Glutamatergic neuron (in vitro differentiated cells): ENCODE results near the gene SLC29A1. TPM values are rescaled to one million over a fixed set of nuclear protein-coding genes. Genes with fewer than 3 reads are reported as not detected.

Experiments
- DNase-seq: peaks from one replicate; pipeline ENCODE4 v3.0.0; 2022
- H3K27ac Mint-ChIP-seq: one replicate; pipeline ENCODE4 v1.8.0; 2020; ENCODE audit warnings: mild to moderate bottlenecking, mixed read lengths, inconsistent platforms; ENCODE audit not compliant: unreplicated experiment
- H3K27me3 Mint-ChIP-seq: one replicate; pipeline ENCODE4 v1.8.0; 2020; ENCODE audit warnings: mild to moderate bottlenecking, moderate library complexity, mixed read lengths, inconsistent platforms; ENCODE audit not compliant: unreplicated experiment
- H3K36me3 Mint-ChIP-seq: one replicate; pipeline ENCODE4 v1.8.0; 2020; ENCODE audit warnings: mild to moderate bottlenecking, mixed read lengths, inconsistent platforms; ENCODE audit not compliant: unreplicated experiment
- H3K4me1 Mint-ChIP-seq: one replicate; pipeline ENCODE4 v1.8.0; 2020; ENCODE audit warnings: mild to moderate bottlenecking, low read depth, mixed read lengths, inconsistent platforms; ENCODE audit not compliant: unreplicated experiment
- H3K4me3 Mint-ChIP-seq: one replicate; pipeline ENCODE4 v1.8.0; 2020; ENCODE audit warnings: mild to moderate bottlenecking, mixed read lengths, inconsistent platforms; ENCODE audit not compliant: unreplicated experiment
- H3K9me3 Mint-ChIP-seq: one replicate; pipeline ENCODE4 v1.8.0; 2020; ENCODE audit warnings: mild to moderate bottlenecking, moderate library complexity, mixed read lengths, inconsistent platforms; ENCODE audit not compliant: unreplicated experiment
- total RNA-seq: library from RNA; stranded (reverse); fragmentation: NEBNext Ultra II Directional; extraction: Animal tissue kit (Norgen Biotek cat#: 25700); gene quantifications from one replicate; pipeline ENCODE4 v1.2.1, GENCODE V29; 2021; ENCODE audit not compliant: unreplicated experiment
- TF ChIP-seq, protein P1 (sequence below): fragments of 200-600 bp; sonication (generic); IDR thresholded peaks from one replicate; pipeline ENCODE4 v1.5.0; 2021; ENCODE audit not compliant: partially characterized antibody, unreplicated experiment

The SLC29A1 gene
- total RNA-seq, 1 donor from 2014 or later, result 20.0 TPM

DNA sequence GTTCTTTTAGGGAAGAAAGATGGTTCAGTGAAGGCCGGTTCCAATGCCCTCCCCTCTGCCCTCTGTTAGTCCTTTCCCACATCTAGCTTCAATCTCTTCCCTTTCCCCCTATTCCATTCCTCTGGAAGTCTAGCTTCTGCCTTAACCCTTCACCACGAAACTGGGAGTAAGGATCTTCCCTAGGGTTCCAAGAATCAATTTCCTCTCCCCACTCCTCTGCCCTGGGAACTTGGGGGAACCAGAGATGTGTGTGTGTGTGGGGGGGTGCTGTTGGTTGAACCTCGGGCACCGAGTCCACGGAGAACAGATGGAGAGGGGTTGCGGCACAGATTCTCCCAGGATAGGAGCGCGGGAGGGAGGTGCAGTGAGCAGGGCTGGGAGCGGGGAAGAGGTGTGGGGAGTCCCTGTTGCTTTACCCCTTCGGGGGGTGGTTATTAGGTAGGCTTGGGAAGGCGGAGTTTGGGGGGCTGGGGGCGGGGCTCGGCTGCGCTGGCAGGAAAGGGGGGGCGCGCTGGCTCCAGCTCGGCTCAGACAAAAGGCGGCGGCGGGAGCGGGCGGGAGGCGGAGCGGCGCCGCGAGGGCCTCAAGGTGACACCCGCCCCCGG lies 46.6 kb downstream of the SLC29A1 start, which contains the start of gene TMEM151B:
TMEM151B (plus strand) TSS at position 530 of the 605 bp plus-strand sequence. CDS start 293 bp downstream, outside the sequence.
- Mint-ChIP-seq H3K27me3 (peaks cover 25% of the 10 kb centered on the region), H3K4me1 (peaks cover 40% of the 10 kb centered on the region), H3K27ac (peak within 1 kb of the TSS; percentile 96), H3K4me3 (peak within 1 kb of the TSS; percentile 92), H3K36me3 (no peaks in the 10 kb centered on the region), H3K9me3 (peaks cover 26% of the 10 kb centered on the region)
- TF ChIP-seq, protein P1, sequence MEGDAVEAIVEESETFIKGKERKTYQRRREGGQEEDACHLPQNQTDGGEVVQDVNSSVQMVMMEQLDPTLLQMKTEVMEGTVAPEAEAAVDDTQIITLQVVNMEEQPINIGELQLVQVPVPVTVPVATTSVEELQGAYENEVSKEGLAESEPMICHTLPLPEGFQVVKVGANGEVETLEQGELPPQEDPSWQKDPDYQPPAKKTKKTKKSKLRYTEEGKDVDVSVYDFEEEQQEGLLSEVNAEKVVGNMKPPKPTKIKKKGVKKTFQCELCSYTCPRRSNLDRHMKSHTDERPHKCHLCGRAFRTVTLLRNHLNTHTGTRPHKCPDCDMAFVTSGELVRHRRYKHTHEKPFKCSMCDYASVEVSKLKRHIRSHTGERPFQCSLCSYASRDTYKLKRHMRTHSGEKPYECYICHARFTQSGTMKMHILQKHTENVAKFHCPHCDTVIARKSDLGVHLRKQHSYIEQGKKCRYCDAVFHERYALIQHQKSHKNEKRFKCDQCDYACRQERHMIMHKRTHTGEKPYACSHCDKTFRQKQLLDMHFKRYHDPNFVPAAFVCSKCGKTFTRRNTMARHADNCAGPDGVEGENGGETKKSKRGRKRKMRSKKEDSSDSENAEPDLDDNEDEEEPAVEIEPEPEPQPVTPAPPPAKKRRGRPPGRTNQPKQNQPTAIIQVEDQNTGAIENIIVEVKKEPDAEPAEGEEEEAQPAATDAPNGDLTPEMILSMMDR, result no peak
- DNase-seq, result peak; percentile 61

DNA sequence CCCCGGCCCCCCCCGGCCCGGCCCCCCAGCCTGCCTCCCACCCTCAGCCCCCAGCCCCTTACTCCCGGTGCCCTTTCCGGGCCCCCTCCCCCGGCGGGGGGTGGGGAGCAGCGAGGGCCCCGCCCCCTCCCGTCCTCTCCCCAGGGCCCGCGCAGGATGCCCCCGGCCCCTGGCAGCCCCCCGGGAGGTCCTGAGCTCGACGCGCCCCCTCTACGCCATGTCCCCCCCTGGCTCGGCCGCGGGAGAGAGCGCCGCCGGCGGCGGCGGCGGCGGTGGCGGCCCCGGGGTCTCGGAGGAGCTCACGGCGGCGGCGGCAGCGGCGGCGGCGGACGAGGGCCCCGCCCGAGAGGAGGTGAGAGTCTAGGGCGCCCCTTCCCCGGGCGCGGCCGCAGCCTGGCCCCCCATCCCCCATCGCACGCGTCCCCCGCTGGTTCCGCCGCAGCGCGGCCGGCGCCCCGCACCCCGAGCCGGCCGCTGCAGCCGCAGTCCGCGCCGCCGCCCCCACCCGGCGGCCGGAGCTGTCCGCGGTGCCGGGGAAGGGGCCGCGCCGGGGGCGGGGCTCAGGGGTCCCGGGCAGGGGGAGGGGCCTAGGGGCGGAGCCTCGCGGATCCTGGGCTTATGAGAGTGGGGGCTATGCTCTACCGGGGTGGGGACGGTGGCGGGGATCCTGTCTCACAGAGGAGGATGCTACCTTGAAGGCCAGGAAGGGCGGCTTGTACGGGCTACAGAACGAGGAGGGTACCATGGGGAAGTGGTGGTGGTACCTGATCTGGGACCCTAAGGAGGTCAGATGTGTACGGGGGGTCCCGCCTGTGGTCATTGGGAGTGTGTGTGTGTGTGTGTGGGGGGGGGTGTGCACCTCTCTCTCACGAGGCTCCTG lies 47.4 kb downstream of the SLC29A1 start:
- peak overlapping the region; percentile 92 for H3K4me3 Mint-ChIP-seq
- peaks cover 24% of the 10 kb centered on the region for H3K9me3 Mint-ChIP-seq
- peak overlapping the region; percentile 96 for H3K27ac Mint-ChIP-seq
- peak; percentile 87 for DNase-seq
- H3K4me1 Mint-ChIP-seq, result peaks cover 39% of the 10 kb centered on the region
- no peaks in the 10 kb centered on the region for H3K36me3 Mint-ChIP-seq
- peaks cover 23% of the 10 kb centered on the region for H3K27me3 Mint-ChIP-seq
- TF ChIP-seq, protein P1, result no peak

DNA sequence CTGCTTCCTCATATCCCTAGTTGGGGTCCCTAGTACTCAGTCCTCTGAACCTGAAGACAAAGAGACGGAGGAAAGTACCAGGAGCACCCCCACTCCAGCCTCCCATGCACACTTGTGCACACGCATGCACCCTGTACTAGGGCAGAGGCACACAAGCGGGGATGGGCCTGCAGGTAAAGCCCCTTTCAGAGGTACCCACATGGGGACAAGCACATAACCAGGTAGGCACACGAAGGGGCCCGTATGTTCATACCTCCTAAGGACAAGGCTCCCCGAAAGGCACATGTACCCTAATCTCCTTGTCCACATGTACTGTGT lies 48.0 kb downstream of the SLC29A1 start:
- Mint-ChIP-seq H3K4me3 (peak overlapping the region; percentile 92), H3K4me1 (peaks cover 39% of the 10 kb centered on the region), H3K27ac (peak overlapping the region; percentile 96), H3K27me3 (peaks cover 22% of the 10 kb centered on the region), H3K36me3 (no peaks in the 10 kb centered on the region), H3K9me3 (peaks cover 24% of the 10 kb centered on the region)
- DNase-seq, result no peak
- TF ChIP-seq, protein P1, result no peak

DNA sequence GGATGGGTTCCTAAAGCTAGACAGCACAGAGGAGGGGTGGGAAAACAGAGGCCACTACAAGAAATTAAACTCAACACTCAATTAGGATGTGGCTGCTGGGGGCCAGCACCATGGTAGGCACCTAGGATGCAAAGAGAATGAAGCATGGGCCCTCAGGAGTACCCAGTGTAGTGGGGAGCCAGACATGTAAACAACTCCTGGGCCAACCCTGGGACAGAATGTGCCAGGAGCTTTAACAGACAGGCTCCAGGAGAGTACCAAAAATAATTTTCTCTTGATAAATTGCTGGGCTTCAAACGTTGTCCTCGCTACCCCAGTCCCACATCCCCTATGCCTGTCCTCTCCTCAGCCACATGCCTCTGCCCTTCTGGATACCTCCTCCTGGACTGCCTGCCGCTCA lies 48.5 kb downstream of the SLC29A1 start:
- DNase-seq, result no peak
- TF ChIP-seq, protein P1, result no peak
- Mint-ChIP-seq H3K4me1 (peaks cover 42% of the 10 kb centered on the region), H3K27me3 (peaks cover 23% of the 10 kb centered on the region), H3K27ac (peak overlapping the region; percentile 96), H3K4me3 (peak overlapping the region; percentile 92), H3K9me3 (peaks cover 24% of the 10 kb centered on the region), H3K36me3 (no peaks in the 10 kb centered on the region)

DNA sequence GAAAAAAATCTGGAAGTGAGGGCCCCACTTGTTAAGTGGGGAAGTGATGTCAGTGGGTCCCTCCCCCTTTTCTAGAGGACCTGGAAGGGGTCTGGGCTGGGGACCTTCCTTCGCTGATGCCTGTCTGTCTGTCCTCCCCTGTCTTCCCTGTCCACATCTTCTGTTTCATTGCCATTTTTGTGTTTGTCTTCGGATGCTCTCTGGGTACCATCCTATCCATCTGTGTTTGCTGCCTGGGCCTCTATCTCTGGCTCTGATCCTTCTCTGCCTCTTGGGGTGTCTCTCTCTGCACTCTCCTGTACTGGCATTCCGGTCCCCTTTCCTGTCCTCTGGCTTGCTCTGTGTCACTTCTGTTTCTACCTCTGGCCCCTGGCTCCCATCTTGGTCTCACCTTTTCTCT lies 49.1 kb downstream of the SLC29A1 start:
- no peak for DNase-seq
- no peaks in the 10 kb centered on the region for H3K36me3 Mint-ChIP-seq
- peak overlapping the region; percentile 80 for H3K4me3 Mint-ChIP-seq
- H3K27ac Mint-ChIP-seq, result peak overlapping the region; percentile 57
- H3K4me1 Mint-ChIP-seq, result peaks cover 46% of the 10 kb centered on the region
- peaks cover 26% of the 10 kb centered on the region for H3K9me3 Mint-ChIP-seq
- peaks cover 24% of the 10 kb centered on the region for H3K27me3 Mint-ChIP-seq
- TF ChIP-seq, protein P1, result no peak
